Lower leg skin (tissue), 3 donors: Measurements from ENCODE around the gene OSR1.

ENCODE experiments used
- POLR2A ChIP-seq, 2 donors: fragments of 450-650 bp; IDR thresholded peaks; one replicate each; pipeline ENCODE4 v1.6.1; 2016 to 2017; ENCODE audit warnings: antibody characterized with exemption in 2 of 2, mild to moderate bottlenecking in 1 of 2, moderate library complexity in 1 of 2
- TF ChIP-seq, protein P1 (sequence below), 3 donors: fragments of 450-650 bp; IDR thresholded peaks; one replicate each; pipeline ENCODE4 v1.5.1; 2016; ENCODE audit warnings: antibody characterized with exemption in 3 of 3, mild to moderate bottlenecking in 3 of 3, moderate library complexity in 2 of 3

DNA sequence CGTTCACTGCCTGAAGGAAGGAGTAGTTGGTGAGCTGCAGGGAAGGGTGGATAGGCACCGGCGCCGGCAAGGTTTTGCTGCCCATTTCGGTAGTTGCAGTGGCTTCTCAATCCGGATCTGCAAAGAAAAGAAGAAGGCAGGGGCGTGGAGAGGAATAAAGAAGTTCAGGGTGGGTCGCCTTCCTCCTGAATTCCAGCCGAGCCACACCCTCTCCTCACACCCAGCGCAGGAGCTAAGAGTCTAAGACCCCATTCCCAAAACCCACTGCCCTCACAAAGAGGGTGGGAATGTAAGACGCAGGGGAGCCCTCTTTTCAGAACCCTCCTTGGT is 4.7 kb downstream of the OSR1 start:
- TF ChIP-seq POLR2A (IDR thresholded peaks at IDR 0.05) = no peak
- TF ChIP-seq, protein P1, sequence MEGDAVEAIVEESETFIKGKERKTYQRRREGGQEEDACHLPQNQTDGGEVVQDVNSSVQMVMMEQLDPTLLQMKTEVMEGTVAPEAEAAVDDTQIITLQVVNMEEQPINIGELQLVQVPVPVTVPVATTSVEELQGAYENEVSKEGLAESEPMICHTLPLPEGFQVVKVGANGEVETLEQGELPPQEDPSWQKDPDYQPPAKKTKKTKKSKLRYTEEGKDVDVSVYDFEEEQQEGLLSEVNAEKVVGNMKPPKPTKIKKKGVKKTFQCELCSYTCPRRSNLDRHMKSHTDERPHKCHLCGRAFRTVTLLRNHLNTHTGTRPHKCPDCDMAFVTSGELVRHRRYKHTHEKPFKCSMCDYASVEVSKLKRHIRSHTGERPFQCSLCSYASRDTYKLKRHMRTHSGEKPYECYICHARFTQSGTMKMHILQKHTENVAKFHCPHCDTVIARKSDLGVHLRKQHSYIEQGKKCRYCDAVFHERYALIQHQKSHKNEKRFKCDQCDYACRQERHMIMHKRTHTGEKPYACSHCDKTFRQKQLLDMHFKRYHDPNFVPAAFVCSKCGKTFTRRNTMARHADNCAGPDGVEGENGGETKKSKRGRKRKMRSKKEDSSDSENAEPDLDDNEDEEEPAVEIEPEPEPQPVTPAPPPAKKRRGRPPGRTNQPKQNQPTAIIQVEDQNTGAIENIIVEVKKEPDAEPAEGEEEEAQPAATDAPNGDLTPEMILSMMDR (IDR thresholded peaks at IDR 0.05) = no peak
